A673 (cell line): Measurements from ENCODE around the gene CSTPP1. TPM values are rescaled to one million over a fixed set of nuclear protein-coding genes. Genes with fewer than 3 reads are reported as not detected.

Experiments used
- BruUV-seq: library from RNA; stranded (reverse); fragments of 400-500 nt; replicated peaks from 2 replicates; lab custom pipeline; 2021; lab: Mats Ljungman, UMichigan
- CTCF ChIA-PET: fragments of 300-600 bp; sonication (Branson Sonifier 250); formaldehyde crosslinking; loops from one replicate; lab custom pipeline; 2022; ENCODE audit warnings: antibody characterized with exemption; lab: Charles Lee
- POLR2A ChIA-PET: fragments of 300-600 bp; sonication (Branson Sonifier 250); formaldehyde crosslinking; loops from one replicate; lab custom pipeline; 2022; ENCODE audit warnings: antibody characterized with exemption; ENCODE audit not compliant: low non-redundant PET; lab: Charles Lee
- DNase-seq: peaks from one replicate; pipeline ENCODE4 v3.0.0-alpha.2; 2015; ENCODE audit warnings: low spot score
- H3K27ac ChIP-seq: fragments of 200-600 bp; sonication (generic); 2 replicates; pipeline ENCODE4 v1.5.1; 2016; ENCODE audit warnings: mixed run types, low read depth, mild to moderate bottlenecking, mixed read lengths, antibody characterized with exemption, low read length; ENCODE audit not compliant: poor library complexity, severe bottlenecking
- H3K27me3 ChIP-seq: fragments of 200-600 bp; sonication (generic); replicated peaks from 2 replicates; pipeline ENCODE4 v1.6.1; 2017; ENCODE audit warnings: mixed run types, low read depth, mild to moderate bottlenecking, mixed read lengths, antibody characterized with exemption, low read length; ENCODE audit not compliant: insufficient read depth, poor library complexity
- H3K36me3 ChIP-seq: fragments of 200-600 bp; sonication (generic); 2 replicates; pipeline ENCODE4 v1.6.1; 2016; ENCODE audit warnings: mixed run types, mild to moderate bottlenecking, mixed read lengths, antibody characterized with exemption, low read length; ENCODE audit not compliant: insufficient read depth, poor library complexity, severe bottlenecking
- H3K4me1 ChIP-seq: fragments of 200-600 bp; sonication (generic); 2 replicates; pipeline ENCODE4 v1.6.1; 2017; ENCODE audit warnings: mixed run types, mild to moderate bottlenecking, mixed read lengths, antibody characterized with exemption, low read length; ENCODE audit not compliant: insufficient read depth, poor library complexity, severe bottlenecking
- H3K4me3 ChIP-seq: fragments of 200-600 bp; sonication (generic); 2 replicates; pipeline ENCODE4 v1.5.1; 2016; ENCODE audit warnings: low read depth, mixed run types, mild to moderate bottlenecking, mixed read lengths, low read length; ENCODE audit not compliant: poor library complexity, severe bottlenecking
- H3K9me3 ChIP-seq: fragments of 200-600 bp; sonication (generic); 2 replicates; pipeline ENCODE4 v1.6.1; 2016; ENCODE audit warnings: mixed run types, low read depth, mild to moderate bottlenecking, mixed read lengths, antibody characterized with exemption, low read length; ENCODE audit not compliant: poor library complexity, severe bottlenecking
- CTCF ChIP-seq: fragments of 300-800, 200-600 bp; sonication (generic); conservative IDR thresholded peaks from 2 replicates; pipeline ENCODE4 v1.5.1; 2017; ENCODE audit warnings: low read depth, mild to moderate bottlenecking, antibody characterized with exemption, low read length, moderate library complexity, mixed read lengths
- EZH2 ChIP-seq: fragments of 200-600 bp; sonication (generic); IDR thresholded peaks from 2 replicates; pipeline ENCODE4 v1.6.1; 2017; ENCODE audit warnings: borderline replicate concordance, low read depth, mild to moderate bottlenecking, mixed read lengths, antibody characterized with exemption, low read length; ENCODE audit not compliant: poor library complexity, severe bottlenecking
- intact Hi-C: fragments of 100-400 bp; cut with micrococcal nuclease; formaldehyde crosslinking; loops from one replicate; pipeline ENCODE4 v1.10.0; 2022; ENCODE audit not compliant: unreplicated experiment
- total RNA-seq: library from RNA; stranded (reverse); gene quantifications from 2 replicates; pipeline ENCODE4 v1.2.3, GENCODE V29; 2021

Gene CSTPP1
- total RNA-seq, 1 experiment from 2014 or later = 79.3 TPM

- Histone ChIP-seq H3K4me1 (no peaks in the 10 kb centered on the region), H3K27me3 (no peaks in the 10 kb centered on the region), H3K27ac (no peak overlapping the region), H3K4me3 (no peak overlapping the region), H3K9me3 (no peaks in the 10 kb centered on the region), H3K36me3 (peaks cover 5% of the 10 kb centered on the region)
- POLR2A ChIA-PET = no interaction called here
- CTCF ChIA-PET = interaction anchor here (1.1 kb wide), 1 partner anchor 20 kb away, joined by 3 read pairs; no protein-coding TSS in a partner anchor
- intact Hi-C loops = no loop called here
- BruUV-seq = no TSS peak
- TF ChIP-seq CTCF = no peak
- TF ChIP-seq EZH2 = no peak
- DNase-seq = no peak
These were observed 196.4 kb downstream of the CSTPP1 start for GRCh38 chr11:47132981-47133380.

- H3K36me3 ChIP-seq = peaks cover 8% of the 10 kb centered on the region
- BruUV-seq = no TSS peak
- H3K4me1 ChIP-seq = no peaks in the 10 kb centered on the region
- no peak for DNase-seq
- TF ChIP-seq CTCF = no peak
- TF ChIP-seq EZH2 = no peak
- ChIA-PET POLR2A (no interaction called here), CTCF (no interaction called here)
- H3K27ac ChIP-seq = no peak overlapping the region
- H3K27me3 ChIP-seq = no peaks in the 10 kb centered on the region
- H3K4me3 ChIP-seq = no peak overlapping the region
- intact Hi-C loops = no loop called here
- no peaks in the 10 kb centered on the region for H3K9me3 ChIP-seq
These were observed 199.8 kb downstream of the CSTPP1 start for GRCh38 chr11:47136327-47136726.

- no peak overlapping the region for H3K4me3 ChIP-seq
- TF ChIP-seq CTCF = no peak
- TF ChIP-seq EZH2 = no peak
- H3K4me1 ChIP-seq = no peaks in the 10 kb centered on the region
- intact Hi-C loops = no loop called here
- no TSS peak for BruUV-seq
- H3K36me3 ChIP-seq = peaks cover 8% of the 10 kb centered on the region
- ChIA-PET CTCF (no interaction called here), POLR2A (no interaction called here)
- no peaks in the 10 kb centered on the region for H3K27me3 ChIP-seq
- no peak for DNase-seq
- no peak overlapping the region for H3K27ac ChIP-seq
- H3K9me3 ChIP-seq = no peaks in the 10 kb centered on the region
These were observed 200.4 kb downstream of the CSTPP1 start for GRCh38 chr11:47136921-47137320.
